Trophoblast cell (in vitro differentiated cells and primary cell): ENCODE results near the gene TSPAN9.

Source experiments
- DNase-seq, 2 donors: peaks; one replicate each; pipeline ENCODE4 v3.0.0-alpha.2; 2016
- H2AFZ ChIP-seq: 2 replicates; pipeline ENCODE4 v1.6.1; 2013; ENCODE audit warnings: low read length, moderate library complexity, mild to moderate bottlenecking; ENCODE audit not compliant: insufficient read depth, poor library complexity
- H2AK5ac ChIP-seq: 2 replicates; pipeline ENCODE4 v1.6.1; 2013; ENCODE audit warnings: mild to moderate bottlenecking, low read length
- H2BK120ac ChIP-seq: 2 replicates; pipeline ENCODE4 v1.6.1; 2013; ENCODE audit warnings: low read length, mild to moderate bottlenecking, moderate library complexity; ENCODE audit not compliant: insufficient read depth, poor library complexity
- H2BK12ac ChIP-seq: 2 replicates; pipeline ENCODE4 v1.6.1; 2013; ENCODE audit warnings: mild to moderate bottlenecking, low read length, moderate library complexity
- H2BK5ac ChIP-seq: 2 replicates; pipeline ENCODE4 v1.6.1; 2013; ENCODE audit warnings: low read length, low read depth, moderate library complexity, mild to moderate bottlenecking; ENCODE audit not compliant: poor library complexity
- H3K14ac ChIP-seq: 2 replicates; pipeline ENCODE4 v1.6.1; 2013; ENCODE audit warnings: mild to moderate bottlenecking, low read length
- H3K18ac ChIP-seq: 2 replicates; pipeline ENCODE4 v1.6.1; 2013; ENCODE audit warnings: mild to moderate bottlenecking, low read length
- H3K23ac ChIP-seq: 2 replicates; pipeline ENCODE4 v1.6.1; 2013; ENCODE audit warnings: low read length
- H3K27ac ChIP-seq: 2 replicates; pipeline ENCODE4 v1.5.1; 2013; ENCODE audit warnings: low read depth, mild to moderate bottlenecking, inconsistent platforms, low read length, moderate library complexity
- H3K27me3 ChIP-seq: 2 replicates; pipeline ENCODE4 v1.6.1; 2013; ENCODE audit warnings: inconsistent platforms, mild to moderate bottlenecking, low read length, moderate library complexity; ENCODE audit not compliant: insufficient read depth
- H3K36me3 ChIP-seq, 2 experiments: 1 replicate in 1 of 2; 2 replicates in 1 of 2; pipeline ENCODE4 v1.6.1; 2013; ENCODE audit warnings: low read length in 2 of 2, mild to moderate bottlenecking in 2 of 2, moderate library complexity in 1 of 2; ENCODE audit not compliant: insufficient read depth in 2 of 2, control insufficient read depth in 1 of 2
- H3K4ac ChIP-seq: 2 replicates; pipeline ENCODE4 v1.6.1; 2013; ENCODE audit warnings: low read depth, mild to moderate bottlenecking, low read length, moderate library complexity
- H3K4me1 ChIP-seq, 2 experiments: 1 replicate in 1 of 2; 2 replicates in 1 of 2; pipeline ENCODE4 v1.6.1; 2013; ENCODE audit warnings: low read length in 2 of 2, mild to moderate bottlenecking in 2 of 2, moderate library complexity in 1 of 2; ENCODE audit not compliant: insufficient read depth in 2 of 2, control insufficient read depth in 1 of 2
- H3K4me2 ChIP-seq: 2 replicates; pipeline ENCODE4 v1.6.1; 2013; ENCODE audit warnings: inconsistent platforms, mild to moderate bottlenecking, low read length, moderate library complexity
- H3K4me3 ChIP-seq: 2 replicates; pipeline ENCODE4 v1.5.1; 2013; ENCODE audit warnings: mild to moderate bottlenecking, low read depth, low read length, inconsistent platforms
- H3K79me1 ChIP-seq: one replicate; pipeline ENCODE4 v1.6.1; 2013; ENCODE audit warnings: low read length
- H3K79me2 ChIP-seq: 2 replicates; pipeline ENCODE4 v1.6.1; 2013; ENCODE audit warnings: low read length, mild to moderate bottlenecking; ENCODE audit not compliant: control insufficient read depth, insufficient read depth, poor library complexity
- H3K9ac ChIP-seq: 2 replicates; pipeline ENCODE4 v1.6.1; 2013; ENCODE audit warnings: mild to moderate bottlenecking, low read length
- H3K9me3 ChIP-seq: 2 replicates; pipeline ENCODE4 v1.6.1; 2013; ENCODE audit warnings: low read depth, mild to moderate bottlenecking, control low read depth, inconsistent platforms, low read length; ENCODE audit not compliant: insufficient read depth
- H4K12ac ChIP-seq: 2 replicates; pipeline ENCODE4 v1.6.1; 2013; ENCODE audit warnings: low read depth, mild to moderate bottlenecking, low read length, moderate library complexity
- H4K8ac ChIP-seq: 2 replicates; pipeline ENCODE4 v1.6.1; 2013; ENCODE audit warnings: low read depth, mild to moderate bottlenecking, low read length, moderate library complexity
- H4K91ac ChIP-seq: one replicate; pipeline ENCODE4 v1.6.1; 2013; ENCODE audit warnings: low read depth, mild to moderate bottlenecking, low read length, moderate library complexity
- WGBS: extraction: QIAGEN DNeasy Blood & Tissue Kit; methylation state at CpG from one replicate; pipeline ENCODE4 v1.1.7; 2013; ENCODE audit warnings: missing lambda C conversion rate; ENCODE audit not compliant: insufficient read length, insufficient coverage; ENCODE audit errors: extremely low coverage; 5-methylcytosine and 5-hydroxymethylcytosine counted together

Gene TSPAN9

DNA sequence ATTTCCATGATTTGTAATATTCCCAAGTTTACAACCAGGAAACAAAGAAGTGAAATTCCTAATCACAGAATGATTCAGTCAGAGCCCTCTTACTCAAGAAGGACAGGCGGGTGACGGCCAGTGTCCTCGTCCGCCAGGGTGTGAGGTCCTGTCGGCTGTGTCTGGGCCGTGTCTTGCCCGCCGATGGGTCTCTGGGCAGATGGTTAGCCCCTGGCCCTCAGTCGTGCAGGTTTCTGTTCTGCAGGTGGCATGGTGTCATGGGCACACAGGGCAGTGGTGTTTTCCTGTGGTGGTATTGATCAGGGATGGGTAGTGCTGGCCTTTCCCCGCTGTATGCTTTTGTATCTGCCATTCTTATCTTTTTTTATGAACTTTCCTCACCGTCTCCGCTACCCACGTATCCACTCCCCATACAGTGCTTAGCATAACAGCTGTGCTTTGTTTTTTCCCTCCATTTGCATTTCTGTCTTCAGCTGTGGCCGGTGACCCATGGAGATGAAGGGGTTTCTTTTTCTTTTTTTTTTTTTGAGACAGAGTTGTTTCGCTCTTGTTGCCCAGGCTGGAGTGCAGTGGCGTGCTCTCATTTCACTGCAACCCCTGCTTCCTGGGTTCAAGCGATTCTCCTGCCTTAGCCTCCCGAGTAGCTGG is 100.7 kb downstream of the TSPAN9 start:
- Histone ChIP-seq H3K79me2 (no peaks in the 10 kb centered on the region), H2BK120ac (no peak overlapping the region)
- no CpG with 5 or more reads among the region's 18 CpGs for WGBS

DNA sequence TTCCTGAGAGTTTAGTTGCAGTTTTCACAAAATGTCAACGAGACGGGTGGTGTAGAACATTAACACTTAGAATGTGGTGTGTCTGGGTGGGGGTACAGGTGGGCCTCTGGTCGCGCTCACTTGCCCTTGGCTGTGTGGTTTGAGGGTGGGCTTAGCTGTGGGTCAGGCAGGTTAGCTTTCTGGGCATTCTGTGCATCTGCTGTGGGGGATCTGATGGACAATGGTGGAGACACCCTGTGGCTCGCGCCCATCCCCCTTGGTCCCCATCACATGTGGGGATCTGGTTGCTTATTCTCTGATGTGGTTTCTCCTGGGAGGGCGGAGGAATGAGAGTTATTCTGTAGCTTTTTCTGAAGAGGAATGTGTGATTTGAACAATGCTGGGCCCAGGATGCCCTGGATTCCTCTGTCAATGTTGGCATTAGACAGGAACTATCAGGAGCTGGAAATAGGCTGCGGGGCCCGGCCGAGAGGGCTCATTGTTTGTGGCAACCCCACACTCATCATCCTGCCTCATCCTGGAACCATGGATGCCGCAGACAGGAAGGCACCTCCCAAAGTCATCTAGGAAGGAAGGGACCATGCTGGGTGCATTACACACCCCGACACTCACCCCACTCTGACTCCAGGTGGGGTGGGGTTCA is 101.6 kb downstream of the TSPAN9 start:
- Histone ChIP-seq H3K9me3 (no peaks in the 10 kb centered on the region), H2BK120ac (no peak overlapping the region), H3K36me3 (no peaks in the 10 kb centered on the region), H3K14ac (no peak overlapping the region), H3K4me3 (no peak overlapping the region), H3K4ac (no peak overlapping the region), H2AK5ac (no peak overlapping the region), H4K12ac (no peak overlapping the region), H3K4me2 (no peak overlapping the region), H3K9ac (no peak overlapping the region), H2BK5ac (no peak overlapping the region), H3K27ac (no peak overlapping the region), H3K27me3 (no peaks in the 10 kb centered on the region), H2BK12ac (no peak overlapping the region), H3K4me1 (peaks cover 0 to 8% of the 10 kb centered on the region in 2 experiments), H3K18ac (no peak overlapping the region), H3K23ac (no peak overlapping the region), H3K79me1 (no peaks in the 10 kb centered on the region), H4K8ac (no peak overlapping the region), H4K91ac (no peak overlapping the region), H2AFZ (no peak overlapping the region), H3K79me2 (no peaks in the 10 kb centered on the region)
- DNase-seq = peak in 1 of 2 donors; percentile 64
- no CpG with 5 or more reads among the region's 12 CpGs for WGBS

More for the DNA sequence above, 100.7 kb downstream of the TSPAN9 start:
- Histone ChIP-seq H3K79me1 (no peaks in the 10 kb centered on the region), H2BK12ac (no peak overlapping the region), H3K27me3 (no peaks in the 10 kb centered on the region), H2AK5ac (no peak overlapping the region), H3K36me3 (no peaks in the 10 kb centered on the region), H2AFZ (no peak overlapping the region), H3K4me2 (no peak overlapping the region), H3K23ac (no peak overlapping the region), H3K4ac (no peak overlapping the region), H4K8ac (no peak overlapping the region), H3K9me3 (no peaks in the 10 kb centered on the region), H3K4me3 (no peak overlapping the region), H3K27ac (no peak overlapping the region), H3K18ac (no peak overlapping the region), H4K91ac (no peak overlapping the region), H2BK5ac (no peak overlapping the region), H3K4me1 (peaks cover 0 to 8% of the 10 kb centered on the region in 2 experiments), H4K12ac (no peak overlapping the region), H3K14ac (no peak overlapping the region), H3K9ac (no peak overlapping the region)
- no peak for DNase-seq

DNA sequence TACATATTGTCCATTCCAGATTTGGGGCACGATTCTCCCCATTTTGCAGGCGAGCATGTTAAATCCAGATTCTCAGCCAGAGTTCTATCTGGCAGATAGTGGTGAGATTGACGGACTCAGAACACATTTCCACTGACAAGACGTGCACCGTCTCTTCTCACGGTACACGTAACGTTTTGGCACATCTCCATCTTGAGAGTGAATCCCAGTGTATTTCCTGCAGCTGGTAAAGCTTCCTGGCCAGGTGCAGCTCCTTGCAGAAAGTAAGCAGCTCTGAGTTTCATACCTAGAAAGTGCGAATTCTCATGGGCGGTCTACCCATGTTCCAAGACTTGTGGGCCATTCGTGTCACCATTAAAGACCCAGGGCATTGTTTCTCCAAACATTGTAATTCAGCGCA is 102.6 kb downstream of the TSPAN9 start:
- no CpG with 5 or more reads among the region's 12 CpGs for whole genome bisulfite sequencing
- Histone ChIP-seq H2AK5ac (no peak overlapping the region), H3K79me1 (no peaks in the 10 kb centered on the region), H3K14ac (no peak overlapping the region), H3K18ac (no peak overlapping the region), H3K79me2 (no peaks in the 10 kb centered on the region), H2BK120ac (no peak overlapping the region), H4K12ac (no peak overlapping the region), H3K4me2 (no peak overlapping the region), H3K9ac (no peak overlapping the region), H3K9me3 (no peaks in the 10 kb centered on the region), H3K27me3 (no peaks in the 10 kb centered on the region), H4K8ac (no peak overlapping the region), H3K4me1 (peaks cover 0 to 8% of the 10 kb centered on the region in 2 experiments), H4K91ac (no peak overlapping the region), H2BK5ac (no peak overlapping the region), H3K27ac (no peak overlapping the region), H3K36me3 (no peaks in the 10 kb centered on the region), H3K4ac (no peak overlapping the region), H2BK12ac (no peak overlapping the region), H3K23ac (no peak overlapping the region), H2AFZ (no peak overlapping the region), H3K4me3 (no peak overlapping the region)
- DNase-seq = no peak

DNA sequence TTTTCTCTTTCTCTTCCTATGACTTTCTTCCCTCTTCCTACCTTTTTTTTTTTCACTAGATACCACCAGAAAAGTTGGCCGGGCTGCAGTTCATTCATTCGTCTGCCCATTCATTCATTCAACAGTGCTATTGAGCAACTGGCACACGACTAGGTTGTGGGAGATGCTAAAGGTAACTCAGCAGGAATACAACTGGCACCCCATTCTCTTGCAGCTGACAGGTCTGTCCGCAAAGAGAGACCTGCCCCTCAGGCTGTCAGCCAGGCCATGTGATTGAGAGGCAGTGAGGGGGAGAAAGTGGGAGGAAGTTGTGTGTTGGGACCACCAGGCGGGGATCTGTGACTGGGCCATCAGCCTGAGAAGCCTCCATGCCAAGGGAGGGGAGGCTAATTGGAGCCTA is 105.2 kb downstream of the TSPAN9 start:
- Histone ChIP-seq H3K4ac (no peak overlapping the region), H3K23ac (no peak overlapping the region), H3K36me3 (no peaks in the 10 kb centered on the region), H3K18ac (no peak overlapping the region), H2BK5ac (no peak overlapping the region), H3K79me2 (no peaks in the 10 kb centered on the region), H3K4me1 (peaks cover 0 to 8% of the 10 kb centered on the region in 2 experiments), H3K14ac (no peak overlapping the region), H3K27me3 (no peaks in the 10 kb centered on the region), H2AFZ (no peak overlapping the region), H3K27ac (no peak overlapping the region), H4K91ac (no peak overlapping the region), H2BK12ac (no peak overlapping the region), H4K8ac (no peak overlapping the region), H2AK5ac (no peak overlapping the region), H4K12ac (no peak overlapping the region), H3K9ac (no peak overlapping the region), H3K4me2 (no peak overlapping the region), H3K9me3 (no peaks in the 10 kb centered on the region), H3K79me1 (no peaks in the 10 kb centered on the region), H2BK120ac (no peak overlapping the region), H3K4me3 (no peak overlapping the region)
- WGBS = no CpG with 5 or more reads among the region's 5 CpGs
- DNase-seq = no peak
